ENCODE measurements around the gene IVD.

IVD gene

GRCh38 chr15:40445421-40445922, 39.9 kb downstream of the IVD start:
- in situ Hi-C loops (cut with HindIII; ENCODE audit: low pct_ligation_motif_present, low sequenced_read_pairs) = no loop called here
- Histone ChIP-seq H3K36me3 (replicated peaks) (no peaks in the 10 kb centered on the region), H3K4me3 (ENCODE audit: low read depth, low read length) (no peak overlapping the region)

GRCh38 chr15:40446144-40446543, 40.5 kb downstream of the IVD start:
- H3K27ac ChIP-seq = no peak overlapping the region
- H3K27me3 ChIP-seq (replicated peaks) = no peaks in the 10 kb centered on the region
- TF ChIP-seq CTCF (IDR thresholded peaks at IDR 0.05; ENCODE audit: low read depth, low read length, missing control alignments) = no peak
- in situ Hi-C loops (cut with HindIII; ENCODE audit: low pct_ligation_motif_present, low sequenced_read_pairs) = no loop called here
- no peak overlapping the region for H3K4me3 ChIP-seq (ENCODE audit: low read depth, low read length)
- no peaks in the 10 kb centered on the region for H3K36me3 ChIP-seq (replicated peaks)
- no peak for DNase-seq

More at GRCh38 chr15:40445421-40445922, 39.9 kb downstream of the IVD start:
- Histone ChIP-seq H3K27ac (no peak overlapping the region), H3K27me3 (replicated peaks) (no peaks in the 10 kb centered on the region)
- TF ChIP-seq CTCF (IDR thresholded peaks at IDR 0.05; ENCODE audit: low read depth, low read length, missing control alignments) = no peak
- DNase-seq = no peak

GRCh38 chr15:40448354-40448753, 42.8 kb downstream of the IVD start:
- H3K36me3 ChIP-seq (replicated peaks) = no peaks in the 10 kb centered on the region
- no peak for TF ChIP-seq CTCF (IDR thresholded peaks at IDR 0.05; ENCODE audit: low read depth, low read length, missing control alignments)
- no peak overlapping the region for H3K4me3 ChIP-seq (ENCODE audit: low read depth, low read length)
- H3K27me3 ChIP-seq (replicated peaks) = no peaks in the 10 kb centered on the region
- no peak overlapping the region for H3K27ac ChIP-seq
- no peak for DNase-seq
- in situ Hi-C loops (cut with HindIII; ENCODE audit: low pct_ligation_motif_present, low sequenced_read_pairs) = no loop called here

GRCh38 chr15:40449275-40449674, 43.7 kb downstream of the IVD start:
- no peak for TF ChIP-seq CTCF (IDR thresholded peaks at IDR 0.05; ENCODE audit: low read depth, low read length, missing control alignments)
- H3K27me3 ChIP-seq (replicated peaks) = no peaks in the 10 kb centered on the region
- in situ Hi-C loops (cut with HindIII; ENCODE audit: low pct_ligation_motif_present, low sequenced_read_pairs) = no loop called here
- no peak overlapping the region for H3K4me3 ChIP-seq (ENCODE audit: low read depth, low read length)
- no peaks in the 10 kb centered on the region for H3K36me3 ChIP-seq (replicated peaks)
- no peak overlapping the region for H3K27ac ChIP-seq
- DNase-seq = no peak

GRCh38 chr15:40450047-40450446, 44.5 kb downstream of the IVD start:
- Histone ChIP-seq H3K36me3 (replicated peaks) (no peaks in the 10 kb centered on the region), H3K27me3 (replicated peaks) (no peaks in the 10 kb centered on the region), H3K27ac (no peak overlapping the region), H3K4me3 (ENCODE audit: low read depth, low read length) (no peak overlapping the region)
- no peak for DNase-seq
- no peak for TF ChIP-seq CTCF (IDR thresholded peaks at IDR 0.05; ENCODE audit: low read depth, low read length, missing control alignments)
- in situ Hi-C loops (cut with HindIII; ENCODE audit: low pct_ligation_motif_present, low sequenced_read_pairs) = no loop called here

GRCh38 chr15:40451527-40452158, 46.0 kb downstream of the IVD start:
- Histone ChIP-seq H3K4me3 (ENCODE audit: low read depth, low read length) (no peak overlapping the region), H3K27ac (no peak overlapping the region), H3K36me3 (replicated peaks) (no peaks in the 10 kb centered on the region), H3K27me3 (replicated peaks) (no peaks in the 10 kb centered on the region)
- no peak for TF ChIP-seq CTCF (IDR thresholded peaks at IDR 0.05; ENCODE audit: low read depth, low read length, missing control alignments)
- in situ Hi-C loops (cut with HindIII; ENCODE audit: low pct_ligation_motif_present, low sequenced_read_pairs) = no loop called here
- DNase-seq = no peak
